ENCODE measurements around the gene TNNI3.

Gene TNNI3

GRCh38 chr19:55146705-55147273 lies 10.7 kb downstream of the TNNI3 start:
- no peak for DNase-seq (ENCODE audit: low read depth)

GRCh38 chr19:55146078-55146704 lies 11.3 kb downstream of the TNNI3 start:
- DNase-seq (ENCODE audit: low read depth): no peak

GRCh38 chr19:55145232-55145631 lies 12.3 kb downstream of the TNNI3 start:
- DNase-seq (ENCODE audit: low read depth): no peak

GRCh38 chr19:55141696-55142095 lies 15.8 kb downstream of the TNNI3 start:
- DNase-seq (ENCODE audit: low read depth): no peak

- DNase-seq (ENCODE audit: low read depth): no peak
These were observed 19.6 kb downstream of the TNNI3 start for GRCh38 chr19:55137915-55138314.

GRCh38 chr19:55136399-55137102 lies 21.0 kb downstream of the TNNI3 start:
- DNase-seq (ENCODE audit: low read depth): no peak

- DNase-seq (ENCODE audit: low read depth): no peak
These were observed 22.8 kb downstream of the TNNI3 start for GRCh38 chr19:55134736-55135135.

GRCh38 chr19:55133639-55134444 lies 23.7 kb downstream of the TNNI3 start:
- DNase-seq (ENCODE audit: low read depth): no peak

GRCh38 chr19:55132453-55133129 lies 24.9 kb downstream of the TNNI3 start:
- DNase-seq (ENCODE audit: low read depth): no peak

- DNase-seq (ENCODE audit: low read depth): no peak
These were observed 26.1 kb downstream of the TNNI3 start for GRCh38 chr19:55131421-55131820.

- no peak for DNase-seq (ENCODE audit: low read depth)
These were observed 38.5 kb downstream of the TNNI3 start for GRCh38 chr19:55119053-55119452.

- no peak for DNase-seq (ENCODE audit: low read depth)
These were observed 39.0 kb downstream of the TNNI3 start for GRCh38 chr19:55118401-55118991.

- peak; percentile 97 for DNase-seq (ENCODE audit: low read depth)
These were observed 39.7 kb downstream of the TNNI3 start for GRCh38 chr19:55117663-55118391.

- no peak for DNase-seq (ENCODE audit: low read depth)
These were observed 40.5 kb downstream of the TNNI3 start, which contains the start of gene PPP1R12C for GRCh38 chr19:55116859-55117662. Gene PPP1R12C, minus strand, starts transcription at chr19:55117637. Its CDS starts 94 bp downstream, at chr19:55117543.

GRCh38 chr19:55116232-55116858 lies 41.2 kb downstream of the TNNI3 start:
- peak; percentile 23 for DNase-seq (ENCODE audit: low read depth)

- DNase-seq (ENCODE audit: low read depth): no peak
These were observed 42.0 kb downstream of the TNNI3 start for GRCh38 chr19:55115446-55116065.

- DNase-seq (ENCODE audit: low read depth): no peak
These were observed 42.9 kb downstream of the TNNI3 start for GRCh38 chr19:55114566-55115145.

GRCh38 chr19:55113570-55114039 lies 43.9 kb downstream of the TNNI3 start:
- no peak for DNase-seq (ENCODE audit: low read depth)

Data from activated T-helper 9 cell treated with anti-CD3 and anti-CD28 coated beads, Interleukin-2, amount 50 U/mL, for 16 hours (primary cell).